ENCODE data around the gene TNS1.

Gene TNS1

GRCh38 chr2:217858519-217859491 lies 144.0 kb downstream of the TNS1 start:
- no peak for DNase-seq
- no peak overlapping the region for H3K27ac Mint-ChIP-seq
- ATAC-seq (replicated peaks): no peak
- no peaks in the 10 kb centered on the region for H3K9me3 Mint-ChIP-seq
- no peaks in the 10 kb centered on the region for H3K4me1 Mint-ChIP-seq (ENCODE audit: low read depth in 2 of 2)
- no peak overlapping the region for H3K4me3 Mint-ChIP-seq
- peaks cover 25 to 38% of the 10 kb centered on the region in 2 donors for H3K27me3 Mint-ChIP-seq
- H3K36me3 Mint-ChIP-seq (ENCODE audit: insufficient read depth): no peaks in the 10 kb centered on the region

- Mint-ChIP-seq H3K36me3 (ENCODE audit: insufficient read depth) (no peaks in the 10 kb centered on the region), H3K4me3 (no peak overlapping the region), H3K27ac (no peak overlapping the region), H3K9me3 (no peaks in the 10 kb centered on the region), H3K4me1 (ENCODE audit: low read depth in 2 of 2) (no peaks in the 10 kb centered on the region), H3K27me3 (peaks cover 25 to 34% of the 10 kb centered on the region in 2 donors)
- no peak for DNase-seq
- no peak for ATAC-seq (replicated peaks)
These were observed 144.9 kb downstream of the TNS1 start for GRCh38 chr2:217857624-217858506.

GRCh38 chr2:217856871-217857270 lies 145.9 kb downstream of the TNS1 start:
- Mint-ChIP-seq H3K36me3 (ENCODE audit: insufficient read depth) (no peaks in the 10 kb centered on the region), H3K4me3 (no peak overlapping the region), H3K27ac (no peak overlapping the region), H3K9me3 (no peaks in the 10 kb centered on the region), H3K4me1 (ENCODE audit: low read depth in 2 of 2) (no peaks in the 10 kb centered on the region), H3K27me3 (peaks cover 23 to 34% of the 10 kb centered on the region in 2 donors)
- no peak for ATAC-seq (replicated peaks)
- no peak for DNase-seq

GRCh38 chr2:217856159-217856558 lies 146.6 kb downstream of the TNS1 start:
- H3K36me3 Mint-ChIP-seq (ENCODE audit: insufficient read depth): no peaks in the 10 kb centered on the region
- ATAC-seq (replicated peaks) (no peak), DNase-seq (no peak)
- no peak overlapping the region for H3K27ac Mint-ChIP-seq
- no peaks in the 10 kb centered on the region for H3K4me1 Mint-ChIP-seq (ENCODE audit: low read depth in 2 of 2)
- no peak overlapping the region for H3K4me3 Mint-ChIP-seq
- peaks cover 27% of the 10 kb centered on the region in 2 donors for H3K27me3 Mint-ChIP-seq
- H3K9me3 Mint-ChIP-seq: no peaks in the 10 kb centered on the region

- ATAC-seq (replicated peaks): no peak
- DNase-seq: no peak
- no peaks in the 10 kb centered on the region for H3K4me1 Mint-ChIP-seq (ENCODE audit: low read depth in 2 of 2)
- no peaks in the 10 kb centered on the region for H3K9me3 Mint-ChIP-seq
- no peak overlapping the region for H3K27ac Mint-ChIP-seq
- no peaks in the 10 kb centered on the region for H3K36me3 Mint-ChIP-seq (ENCODE audit: insufficient read depth)
- H3K27me3 Mint-ChIP-seq: peaks cover 36 to 40% of the 10 kb centered on the region in 2 donors
- no peak overlapping the region for H3K4me3 Mint-ChIP-seq
These were observed 147.9 kb downstream of the TNS1 start for GRCh38 chr2:217854684-217855420.

GRCh38 chr2:217853961-217854360 lies 148.8 kb downstream of the TNS1 start:
- Mint-ChIP-seq H3K36me3 (ENCODE audit: insufficient read depth) (no peaks in the 10 kb centered on the region), H3K9me3 (no peaks in the 10 kb centered on the region), H3K4me1 (ENCODE audit: low read depth in 2 of 2) (no peaks in the 10 kb centered on the region), H3K27me3 (peaks cover 40 to 45% of the 10 kb centered on the region in 2 donors), H3K4me3 (no peak overlapping the region), H3K27ac (no peak overlapping the region)
- DNase-seq: no peak
- ATAC-seq (replicated peaks): no peak

GRCh38 chr2:217853301-217853881 lies 149.4 kb downstream of the TNS1 start:
- H3K27me3 Mint-ChIP-seq: peaks cover 40 to 45% of the 10 kb centered on the region in 2 donors
- H3K27ac Mint-ChIP-seq: no peak overlapping the region
- peaks cover under 1% of the 10 kb centered on the region for H3K36me3 Mint-ChIP-seq (ENCODE audit: insufficient read depth)
- no peak overlapping the region for H3K4me3 Mint-ChIP-seq
- no peak for DNase-seq
- no peak for ATAC-seq (replicated peaks)
- H3K9me3 Mint-ChIP-seq: no peaks in the 10 kb centered on the region
- H3K4me1 Mint-ChIP-seq (ENCODE audit: low read depth in 2 of 2): no peaks in the 10 kb centered on the region

GRCh38 chr2:217852555-217853211 lies 150.1 kb downstream of the TNS1 start:
- Mint-ChIP-seq H3K9me3 (no peaks in the 10 kb centered on the region), H3K27ac (no peak overlapping the region), H3K27me3 (peaks cover 40% of the 10 kb centered on the region in 2 donors), H3K4me3 (no peak overlapping the region), H3K4me1 (ENCODE audit: low read depth in 2 of 2) (no peaks in the 10 kb centered on the region), H3K36me3 (ENCODE audit: insufficient read depth) (peaks cover 3% of the 10 kb centered on the region)
- ATAC-seq (replicated peaks): no peak
- no peak for DNase-seq

GRCh38 chr2:217851191-217852020 lies 151.4 kb downstream of the TNS1 start:
- H3K27ac Mint-ChIP-seq: no peak overlapping the region
- DNase-seq: no peak
- H3K27me3 Mint-ChIP-seq: peaks cover 37 to 38% of the 10 kb centered on the region in 2 donors

GRCh38 chr2:217849154-217849975 lies 153.4 kb downstream of the TNS1 start:
- peaks cover 3% of the 10 kb centered on the region for H3K36me3 Mint-ChIP-seq (ENCODE audit: insufficient read depth)
- H3K9me3 Mint-ChIP-seq: no peaks in the 10 kb centered on the region
- no peak overlapping the region for H3K27ac Mint-ChIP-seq
- ATAC-seq (replicated peaks) (no peak), DNase-seq (no peak)
- H3K27me3 Mint-ChIP-seq: peaks cover 21 to 25% of the 10 kb centered on the region in 2 donors
- no peak overlapping the region for H3K4me3 Mint-ChIP-seq
- no peaks in the 10 kb centered on the region for H3K4me1 Mint-ChIP-seq (ENCODE audit: low read depth in 2 of 2)

More at GRCh38 chr2:217851191-217852020, 151.4 kb downstream of the TNS1 start:
- ATAC-seq (replicated peaks): no peak
- Mint-ChIP-seq H3K4me1 (ENCODE audit: low read depth in 2 of 2) (no peaks in the 10 kb centered on the region), H3K4me3 (no peak overlapping the region), H3K36me3 (ENCODE audit: insufficient read depth) (peaks cover 3% of the 10 kb centered on the region), H3K9me3 (no peaks in the 10 kb centered on the region)

- Mint-ChIP-seq H3K9me3 (no peaks in the 10 kb centered on the region), H3K36me3 (ENCODE audit: insufficient read depth) (peaks cover 3% of the 10 kb centered on the region), H3K4me1 (ENCODE audit: low read depth in 2 of 2) (no peaks in the 10 kb centered on the region), H3K27ac (no peak overlapping the region), H3K27me3 (peaks cover 18 to 25% of the 10 kb centered on the region in 2 donors), H3K4me3 (no peak overlapping the region)
- no peak for DNase-seq
- ATAC-seq (replicated peaks): no peak
These were observed 154.3 kb downstream of the TNS1 start for GRCh38 chr2:217848351-217848957.
